RWPE1 (cell line): Measurements from ENCODE around the gene SYMPK.

Experiments used
- CTCF ChIA-PET: fragments of 350-600 bp; sonication (Branson Sonifier 250); formaldehyde crosslinking; extraction: SDS; loops from one replicate; lab custom pipeline; 2021; lab: Yijun Ruan, JAX
- POLR2A ChIA-PET: fragments of 400-600 bp; formaldehyde crosslinking; extraction: SDS; loops from one replicate; lab custom pipeline; 2020; ENCODE audit warnings: antibody characterized with exemption; ENCODE audit not compliant: low non-redundant PET; lab: Yijun Ruan, JAX
- DNase-seq: peaks from one replicate; pipeline ENCODE4 v3.0.0; 2012; ENCODE audit warnings: low spot score
- H3K27ac ChIP-seq: fragments of 450-650 bp; 2 replicates; pipeline ENCODE4 v1.5.1; 2017
- CTCF ChIP-seq: fragments of 450-650 bp; conservative IDR thresholded peaks from 2 replicates; pipeline ENCODE4 v1.5.1; 2017; ENCODE audit warnings: low read depth, mild to moderate bottlenecking

SYMPK gene

GRCh38 chr19:45902651-45903625 is 40.0 kb upstream of the SYMPK start:
- peak; percentile 100 for DNase-seq
- peak overlapping the region; percentile 85 for H3K27ac ChIP-seq
- no peak for TF ChIP-seq CTCF
- ChIA-PET POLR2A (interaction anchor here (0.5 to 0.6 kb wide), 3 partner anchors 17 to 232 kb away, joined by 3 to 6 read pairs (median 4); partner anchors contain the start of gene IRF2BP1), CTCF (no interaction called here)

GRCh38 chr19:45901912-45902650 is 39.1 kb upstream of the SYMPK start, which contains the start of gene MYPOP:
TSS of gene MYPOP (minus strand) at chr19:45902613. CDS start at chr19:45901773, 840 bp downstream.
- ChIA-PET CTCF (interaction anchor here (0.6 to 1.2 kb wide), 3 partner anchors 160 to 396 kb away, joined by 3 read pairs; no protein-coding TSS in a partner anchor), POLR2A (interaction anchor here (0.5 to 0.6 kb wide), 2 partner anchors 16 to 232 kb away, joined by 3 to 6 read pairs; partner anchors contain the start of gene IRF2BP1)
- TF ChIP-seq CTCF: no peak
- H3K27ac ChIP-seq: peak within 1 kb of the TSS; percentile 85
- DNase-seq: no peak

GRCh38 chr19:45901432-45901911 is 38.5 kb upstream of the SYMPK start:
- no peak for DNase-seq
- no peak for TF ChIP-seq CTCF
- H3K27ac ChIP-seq: peak overlapping the region; percentile 85
- ChIA-PET POLR2A (no interaction called here), CTCF (interaction anchor here (0.6 to 1.2 kb wide), 2 partner anchors 159 to 176 kb away, joined by 3 read pairs; no protein-coding TSS in a partner anchor)

GRCh38 chr19:45900738-45901431 is 37.9 kb upstream of the SYMPK start:
- ChIA-PET POLR2A (no interaction called here), CTCF (interaction anchor here (0.6 to 1.2 kb wide), 3 partner anchors 11 to 176 kb away, joined by 3 to 4 read pairs (median 3); no protein-coding TSS in a partner anchor)
- peak overlapping the region; percentile 85 for H3K27ac ChIP-seq
- DNase-seq: no peak
- TF ChIP-seq CTCF: no peak

- no peak overlapping the region for H3K27ac ChIP-seq
- POLR2A ChIA-PET: no interaction called here
- no peak for DNase-seq
- CTCF ChIA-PET: interaction anchor here (0.6 kb wide), 1 partner anchor 10 kb away, joined by 4 read pairs; no protein-coding TSS in a partner anchor
- no peak for TF ChIP-seq CTCF
These were observed 37.1 kb upstream of the SYMPK start for GRCh38 chr19:45899919-45900589.
